Measurements from ENCODE around the gene TCN2.

The TCN2 gene

DNA sequence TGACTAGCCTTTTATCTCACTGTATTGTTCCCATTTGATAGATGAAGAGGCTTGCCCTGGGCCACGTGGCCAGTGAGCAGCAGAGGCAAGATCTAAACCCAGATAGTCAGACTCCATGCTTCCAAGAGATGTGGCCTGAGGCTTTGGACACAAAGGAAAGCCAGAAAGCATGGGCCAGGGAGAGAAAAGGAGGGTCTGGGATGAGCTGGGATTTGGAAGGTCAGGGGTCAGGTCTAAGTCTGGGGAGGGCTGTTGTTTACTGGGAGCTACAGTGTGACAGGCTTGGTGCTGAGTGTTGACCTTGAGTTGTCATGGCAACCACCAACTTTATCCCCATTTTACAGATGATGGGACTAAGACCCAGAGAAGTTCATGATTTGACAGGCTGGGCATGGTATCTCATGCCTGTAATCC, 30.7 kb downstream of the TCN2 start:
- DNase-seq = no peak
- intact Hi-C loops (cut with DNase I) = no loop called here

GRCh38 chr22:30640361-30640760, 33.4 kb downstream of the TCN2 start:
- intact Hi-C loops (cut with DNase I) = no loop called here
- no peak for DNase-seq

GRCh38 chr22:30640839-30641430, 34.0 kb downstream of the TCN2 start:
- intact Hi-C loops (cut with DNase I) = no loop called here
- peak in 1 of 10 donors; percentile 78 for DNase-seq

DNA sequence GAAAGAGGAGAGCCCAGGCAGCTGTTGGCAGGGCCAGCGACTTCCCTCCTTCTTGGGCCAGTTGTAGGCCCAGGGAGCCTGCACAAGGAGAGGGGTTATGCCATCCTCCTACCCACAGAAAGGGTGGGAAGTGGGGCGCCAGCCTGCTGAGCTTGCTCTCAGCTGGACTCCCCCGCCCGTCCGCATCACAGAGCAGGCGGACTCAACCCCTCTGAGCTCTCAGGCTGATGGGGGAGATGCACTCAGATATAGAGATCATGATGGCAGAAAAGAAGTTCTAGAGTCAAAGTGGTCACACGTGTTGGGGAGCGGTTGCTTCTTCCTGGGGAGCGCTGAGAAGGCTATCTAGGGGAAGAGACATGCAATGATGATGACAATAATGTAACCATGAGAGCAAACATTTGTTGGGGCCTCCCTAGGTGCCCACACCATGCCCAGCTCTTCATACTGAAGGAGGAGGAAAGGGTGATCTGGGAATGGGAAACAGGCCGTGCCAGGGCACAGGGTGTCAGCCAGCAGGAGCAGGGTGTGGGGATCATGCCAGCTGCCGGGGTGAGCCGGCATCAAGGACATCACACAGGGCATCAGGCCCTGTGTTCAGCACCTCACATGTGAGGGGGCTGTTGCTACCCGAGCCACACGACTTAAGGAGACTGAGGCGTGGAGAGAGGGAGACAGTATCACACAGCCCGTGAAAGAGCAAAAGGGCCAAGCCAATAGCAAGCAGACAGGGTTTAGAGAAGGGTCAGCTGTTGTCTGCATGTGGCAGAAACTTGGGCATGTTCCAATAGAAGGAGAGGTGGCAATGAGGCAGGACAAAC, 36.3 kb downstream of the TCN2 start:
- intact Hi-C loops (cut with DNase I) = no loop called here
- DNase-seq = peak in 4 of 10 donors; percentile 15 to 89 (median 43)

DNA sequence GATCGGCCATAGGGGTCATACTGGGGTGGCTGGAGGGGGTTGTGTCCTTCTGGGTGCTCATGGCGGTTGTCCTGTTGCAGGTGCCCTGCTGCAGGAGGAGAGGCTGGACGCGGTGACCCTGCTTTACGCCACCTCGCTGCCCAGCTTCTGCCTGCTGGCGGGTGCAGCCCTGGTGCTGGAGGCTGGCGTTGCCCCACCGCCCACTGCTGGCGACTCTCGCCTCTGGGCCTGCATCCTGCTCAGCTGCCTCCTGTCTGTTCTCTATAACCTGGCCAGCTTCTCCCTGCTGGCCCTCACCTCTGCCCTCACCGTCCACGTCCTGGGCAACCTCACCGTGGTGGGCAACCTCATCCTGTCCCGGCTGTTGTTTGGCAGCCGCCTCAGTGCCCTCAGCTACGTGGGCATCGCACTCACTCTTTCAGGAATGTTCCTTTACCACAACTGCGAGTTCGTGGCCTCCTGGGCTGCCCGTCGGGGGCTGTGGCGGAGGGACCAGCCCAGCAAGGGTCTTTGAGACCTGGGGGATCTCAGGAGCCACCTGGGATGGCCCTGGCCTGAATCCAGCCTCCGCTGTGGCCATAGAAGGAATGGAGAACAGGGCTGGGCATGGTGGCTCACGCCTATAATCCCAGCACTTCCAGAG, 39.7 kb downstream of the TCN2 start:
- peak in 1 of 10 donors; percentile 81 for DNase-seq
- intact Hi-C loops (cut with DNase I) = no loop called here

DNA sequence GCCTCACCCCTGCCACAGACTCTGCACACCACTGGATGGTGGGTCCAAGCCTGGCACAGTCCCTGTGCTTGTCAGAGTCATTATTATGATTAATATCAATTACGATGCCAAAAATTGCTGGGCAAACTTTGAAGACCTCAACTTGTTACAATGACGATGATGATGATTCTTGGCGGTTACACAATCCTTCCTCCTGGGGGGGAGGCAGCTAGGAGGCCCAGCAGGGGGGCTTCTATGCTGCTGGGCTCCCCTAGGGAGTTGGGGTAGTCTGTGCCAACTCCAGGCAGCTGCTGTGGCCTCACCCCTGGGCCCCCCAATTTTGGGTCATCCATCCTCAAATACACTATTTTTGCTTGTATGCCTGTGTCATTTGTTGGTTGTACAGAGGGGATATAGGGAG, 40.6 kb downstream of the TCN2 start:
- DNase-seq = peak in 1 of 10 donors; percentile 43
- intact Hi-C loops (cut with DNase I) = no loop called here

- peak in 1 of 10 donors; percentile 24 for DNase-seq
- intact Hi-C loops (cut with DNase I) = no loop called here
Observed at GRCh38 chr22:30648825-30649224, 41.9 kb downstream of the TCN2 start.

GRCh38 chr22:30649430-30650007, 42.5 kb downstream of the TCN2 start:
- intact Hi-C loops (cut with DNase I) = no loop called here
- DNase-seq = peak in 3 of 10 donors; percentile 38 to 88 (median 71)

DNA sequence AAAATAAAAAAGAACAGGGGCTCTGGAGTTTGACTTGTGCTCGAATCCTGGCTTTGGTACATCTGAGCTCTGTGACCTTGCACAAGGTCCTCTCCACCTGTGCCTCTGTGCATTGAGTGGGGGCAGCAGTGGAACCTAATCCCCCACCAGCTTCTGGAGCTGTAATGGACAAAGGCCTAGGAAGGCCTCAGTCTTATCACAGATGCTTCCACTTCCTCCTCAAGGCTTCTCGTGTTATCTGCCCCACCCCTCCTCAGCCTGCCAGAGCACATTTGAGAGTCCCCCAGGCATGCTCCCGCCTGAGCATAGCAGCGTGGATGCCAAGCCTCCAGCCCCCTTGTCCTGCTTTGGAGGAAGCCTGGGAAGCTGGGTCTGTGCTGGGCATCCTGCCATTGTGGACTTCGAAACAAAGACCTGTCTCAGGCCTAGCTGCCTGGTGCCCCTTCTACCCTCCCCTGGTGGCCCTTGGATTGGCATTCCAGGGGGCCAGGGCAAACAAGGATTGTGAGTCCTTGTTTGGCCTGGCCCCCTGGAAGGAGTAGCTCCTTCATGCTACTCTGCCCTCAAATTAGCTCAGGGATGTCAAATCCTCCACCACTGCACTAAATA, 43.6 kb downstream of the TCN2 start:
- DNase-seq = peak; percentile 50 to 94 (median 71)

GRCh38 chr22:30652852-30653251, 45.9 kb downstream of the TCN2 start:
- intact Hi-C loops (cut with DNase I) = no loop called here
- DNase-seq = peak in 1 of 10 donors; percentile 47

More for the DNA sequence above, 43.6 kb downstream of the TCN2 start:
- intact Hi-C loops (cut with DNase I) = no loop called here

- intact Hi-C loops (cut with DNase I) = no loop called here
- DNase-seq = peak in 1 of 10 donors; percentile 48
Observed at GRCh38 chr22:30654361-30654760, 47.4 kb downstream of the TCN2 start.

DNA sequence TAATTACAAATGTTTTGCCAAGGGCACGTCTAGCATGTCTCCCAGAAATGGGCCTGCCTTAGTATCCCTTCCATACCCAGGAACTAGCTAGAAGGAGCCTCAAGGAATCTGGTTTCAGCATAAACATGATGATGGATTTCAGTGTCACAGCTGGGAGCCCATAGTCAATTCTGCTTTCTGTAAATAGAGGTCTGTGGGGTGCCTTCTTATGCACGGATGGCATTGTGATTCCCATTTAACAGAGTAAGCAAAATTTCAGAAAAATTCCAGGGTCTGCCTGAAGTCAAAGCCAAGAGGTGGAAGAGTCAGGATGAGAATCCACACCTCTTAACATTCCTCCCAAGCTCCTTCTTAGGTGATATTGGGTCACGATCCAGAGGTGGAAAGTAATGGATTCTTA, 48.6 kb downstream of the TCN2 start:
- intact Hi-C loops (cut with DNase I) = no loop called here
- no peak for DNase-seq

DNA sequence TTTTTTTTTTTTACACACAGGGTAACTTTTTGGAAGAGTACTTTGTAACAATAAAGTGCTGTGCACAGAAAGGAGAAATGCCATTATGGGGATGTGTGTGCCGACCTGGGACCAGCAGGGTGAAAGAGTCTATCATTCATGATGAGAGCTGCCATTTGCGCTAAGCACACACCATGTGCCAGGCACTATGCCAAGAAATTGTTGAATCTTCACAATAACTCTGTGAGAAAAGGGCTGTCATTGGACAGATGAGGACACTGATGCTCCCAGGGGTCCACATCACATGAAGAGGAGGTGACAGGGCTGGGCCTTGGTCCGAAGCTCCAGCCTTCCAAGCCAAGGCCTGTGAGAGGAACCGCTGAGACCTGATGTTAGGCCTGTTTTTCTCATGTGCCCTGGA, 55.1 kb downstream of the TCN2 start:
- peak in 2 of 10 donors; percentile 35 to 49 for DNase-seq
- intact Hi-C loops (cut with DNase I) = no loop called here

- peak in 1 of 10 donors; percentile 64 for DNase-seq
- intact Hi-C loops (cut with DNase I) = no loop called here
Observed at GRCh38 chr22:30664798-30665197, 57.8 kb downstream of the TCN2 start.

- DNase-seq = peak in 1 of 10 donors; percentile 32
- intact Hi-C loops (cut with DNase I) = no loop called here
Observed at GRCh38 chr22:30665266-30665665, 58.3 kb downstream of the TCN2 start.

DNA sequence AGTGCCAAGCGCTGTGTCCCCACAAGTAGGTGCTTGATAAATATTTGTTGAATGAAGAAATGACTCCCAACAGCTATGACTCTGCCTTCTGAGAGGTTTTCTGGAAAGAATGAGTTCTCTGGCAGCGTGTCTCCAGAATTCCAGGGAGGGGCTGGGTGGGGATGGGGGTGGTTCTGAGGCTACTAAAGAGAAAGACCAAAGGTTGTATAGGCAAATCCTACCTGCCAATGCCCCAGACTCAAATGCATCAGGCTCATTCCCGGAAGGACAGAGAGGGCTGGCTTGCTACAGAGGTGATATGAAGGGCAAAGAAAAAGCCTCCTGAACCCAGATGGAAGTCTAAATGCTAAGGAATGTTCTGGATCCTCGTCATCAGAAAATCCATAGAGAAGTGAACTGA, 58.8 kb downstream of the TCN2 start:
- intact Hi-C loops (cut with DNase I) = no loop called here

GRCh38 chr22:30667107-30667493, 60.1 kb downstream of the TCN2 start:
- intact Hi-C loops (cut with DNase I) = no loop called here
- no peak for DNase-seq

More for the DNA sequence above, 58.8 kb downstream of the TCN2 start:
- no peak for DNase-seq

DNA sequence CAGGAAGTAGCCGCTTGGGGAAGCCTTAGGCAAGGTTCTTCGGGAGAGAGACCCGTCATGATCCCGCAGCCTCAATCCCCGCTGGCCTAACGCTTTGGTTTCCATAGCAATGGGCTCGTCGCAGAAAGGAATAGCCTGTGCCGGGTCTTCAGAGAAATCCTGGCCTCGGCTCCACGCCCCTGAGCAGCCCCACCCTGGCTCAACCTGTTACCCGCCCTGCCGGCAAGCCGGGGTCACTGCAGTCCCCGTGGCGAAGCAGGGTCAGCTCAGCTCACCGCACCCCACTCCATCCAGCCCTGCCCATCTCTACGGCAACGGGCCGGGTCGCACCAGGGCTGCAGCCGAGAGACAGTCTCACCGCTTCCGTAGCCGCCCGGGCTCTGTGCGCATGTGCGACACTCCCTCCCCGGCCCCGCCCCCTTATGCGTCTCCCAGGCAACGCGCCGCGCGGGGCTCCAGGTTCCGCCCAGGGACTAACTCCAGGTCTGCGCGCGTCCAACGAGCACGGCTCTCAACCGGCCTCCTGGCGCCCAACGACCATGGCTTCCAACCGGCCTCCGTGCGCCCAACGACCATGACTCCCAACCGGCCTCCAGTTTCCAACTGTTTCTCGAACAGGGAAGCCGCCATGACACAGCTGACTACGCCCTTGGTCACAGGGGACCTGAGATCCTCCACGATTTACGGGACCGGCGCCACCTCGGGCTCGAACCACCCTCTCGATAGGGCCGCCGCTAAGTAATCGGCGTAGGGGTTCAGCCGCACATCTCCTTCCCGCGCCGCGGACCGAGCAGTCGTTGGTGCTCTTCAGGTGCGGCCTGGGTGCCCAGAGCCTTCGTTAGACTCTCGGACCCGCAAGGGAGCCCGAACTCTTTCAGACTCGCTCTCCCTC, 60.8 kb downstream of the TCN2 start, which contains the start of gene DUSP18:
DUSP18 (minus strand) TSS at position 382 of the 892 bp plus-strand sequence. CDS start 3,872 bp downstream, outside the sequence.
- intact Hi-C loops (cut with DNase I) = no loop called here
- DNase-seq = peak; percentile 85 to 98 (median 94)

DNA sequence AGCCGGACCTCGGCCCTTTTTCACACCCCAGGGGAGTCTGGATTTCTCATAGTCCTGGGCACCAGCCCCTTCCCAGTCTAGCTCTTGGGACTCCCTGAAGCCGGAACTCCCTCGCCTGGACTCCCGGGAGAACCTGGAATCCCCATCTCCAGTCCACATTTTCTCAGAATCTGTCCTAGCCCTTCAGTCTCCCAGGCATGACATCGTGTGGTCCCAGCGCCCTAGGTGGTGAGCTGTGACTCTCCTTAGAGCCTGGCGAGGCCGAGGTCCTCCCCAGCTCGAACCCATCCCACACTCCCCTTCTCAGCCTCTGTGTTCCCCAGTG, 61.4 kb downstream of the TCN2 start:
- intact Hi-C loops (cut with DNase I) = no loop called here

DNA sequence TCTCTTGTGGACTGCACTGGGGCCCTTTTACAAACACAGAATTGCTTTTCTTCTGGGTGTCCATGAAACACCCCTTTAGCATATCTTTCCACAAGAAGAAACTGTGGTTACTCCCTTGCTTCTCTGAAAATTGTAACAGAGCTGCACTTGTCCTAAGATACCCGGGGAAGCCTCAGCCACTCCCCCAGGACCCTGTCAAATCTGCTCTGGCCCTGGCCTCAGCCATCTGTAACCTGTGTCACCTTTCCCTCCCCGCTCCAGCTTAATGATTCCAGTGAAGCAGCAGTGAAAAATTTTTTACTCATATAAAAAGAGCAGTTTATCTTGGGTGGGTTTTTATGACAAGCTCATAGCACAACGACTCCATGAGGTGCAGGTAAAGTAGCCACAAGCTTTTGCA, 64.1 kb downstream of the TCN2 start:
- no peak for DNase-seq
- intact Hi-C loops (cut with DNase I) = no loop called here

More for the DNA sequence above, 61.4 kb downstream of the TCN2 start:
- DNase-seq = peak in 1 of 10 donors; percentile 80

All from posterior cingulate gyrus (tissue), 11 donors.